Measurements from ENCODE around the gene KRT17. TPM values are rescaled to one million over a fixed set of nuclear protein-coding genes. Genes with fewer than 3 reads are reported as not detected.

KRT17 gene
- total RNA-seq, 4 donors from 2014 or later = not detected

DNA sequence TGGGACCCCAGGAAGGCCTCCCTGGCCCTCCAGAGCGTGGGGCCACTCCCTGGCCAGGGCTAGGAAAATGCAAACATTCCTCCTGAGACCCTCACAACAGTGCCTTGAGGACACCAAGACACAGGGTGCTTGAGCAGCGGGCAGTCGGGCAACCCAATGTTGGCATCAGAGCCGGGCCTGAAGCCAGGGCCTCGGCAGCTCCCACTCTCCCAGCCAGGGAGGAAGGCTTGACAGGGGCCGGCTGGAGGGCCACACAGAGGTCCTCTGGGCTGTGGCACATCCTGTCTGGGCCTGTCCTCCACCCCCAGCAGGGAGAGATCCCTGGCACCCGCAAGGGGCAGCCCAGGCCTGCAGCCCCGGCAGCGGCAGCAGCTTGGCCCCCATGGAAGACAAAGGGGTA lies 12.3 kb upstream of the KRT17 start:
- TF ChIP-seq, protein P1, sequence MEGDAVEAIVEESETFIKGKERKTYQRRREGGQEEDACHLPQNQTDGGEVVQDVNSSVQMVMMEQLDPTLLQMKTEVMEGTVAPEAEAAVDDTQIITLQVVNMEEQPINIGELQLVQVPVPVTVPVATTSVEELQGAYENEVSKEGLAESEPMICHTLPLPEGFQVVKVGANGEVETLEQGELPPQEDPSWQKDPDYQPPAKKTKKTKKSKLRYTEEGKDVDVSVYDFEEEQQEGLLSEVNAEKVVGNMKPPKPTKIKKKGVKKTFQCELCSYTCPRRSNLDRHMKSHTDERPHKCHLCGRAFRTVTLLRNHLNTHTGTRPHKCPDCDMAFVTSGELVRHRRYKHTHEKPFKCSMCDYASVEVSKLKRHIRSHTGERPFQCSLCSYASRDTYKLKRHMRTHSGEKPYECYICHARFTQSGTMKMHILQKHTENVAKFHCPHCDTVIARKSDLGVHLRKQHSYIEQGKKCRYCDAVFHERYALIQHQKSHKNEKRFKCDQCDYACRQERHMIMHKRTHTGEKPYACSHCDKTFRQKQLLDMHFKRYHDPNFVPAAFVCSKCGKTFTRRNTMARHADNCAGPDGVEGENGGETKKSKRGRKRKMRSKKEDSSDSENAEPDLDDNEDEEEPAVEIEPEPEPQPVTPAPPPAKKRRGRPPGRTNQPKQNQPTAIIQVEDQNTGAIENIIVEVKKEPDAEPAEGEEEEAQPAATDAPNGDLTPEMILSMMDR (IDR thresholded peaks at IDR 0.05; ENCODE audit: low read depth) = no peak

DNA sequence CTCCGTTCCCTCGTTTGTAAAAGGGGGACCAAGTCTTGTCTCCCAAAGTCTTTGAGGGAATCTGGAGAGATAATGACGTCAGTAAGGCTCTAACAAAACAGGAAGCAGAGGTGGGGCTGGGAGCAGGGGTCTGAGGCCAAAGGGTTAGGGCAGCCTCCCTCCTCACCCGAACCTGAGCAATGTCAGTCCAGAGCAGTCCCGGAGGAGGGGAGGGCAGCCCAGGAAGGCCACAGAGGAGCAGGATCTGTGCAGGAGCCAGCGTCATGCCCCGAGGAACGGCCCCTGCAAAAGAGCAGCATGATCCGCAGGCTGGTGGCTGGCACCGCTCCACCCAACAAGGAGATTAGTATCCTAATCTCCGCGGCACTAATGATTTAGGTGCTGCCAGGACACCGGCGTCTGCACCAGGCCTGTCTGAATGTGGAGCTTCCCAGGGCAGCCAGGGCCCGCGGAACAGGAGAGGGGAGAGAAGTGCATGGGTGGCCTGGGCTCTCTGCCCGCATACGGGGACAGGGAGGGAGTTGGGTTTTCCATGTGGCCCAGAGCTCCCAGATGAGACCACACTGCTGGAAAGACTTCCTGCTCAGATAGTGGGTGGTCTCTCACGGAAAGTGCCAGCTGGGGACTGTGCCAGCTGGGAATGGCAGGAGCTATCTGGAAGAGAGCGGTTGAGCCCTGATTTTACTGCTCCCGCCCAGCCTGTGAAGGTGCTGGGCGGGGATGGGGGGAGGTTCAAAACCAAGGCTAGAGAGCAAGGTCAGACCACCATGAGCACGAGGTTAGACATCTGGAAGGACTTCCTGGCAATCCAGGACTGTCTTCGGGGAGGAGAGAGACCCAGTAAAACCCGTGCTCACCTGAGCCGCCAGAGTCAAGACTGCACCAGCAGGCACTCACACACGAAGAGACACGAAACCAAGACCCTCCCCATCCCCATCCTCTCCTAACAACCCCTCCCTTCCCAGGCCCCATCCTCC lies 11.0 kb upstream of the KRT17 start:
- TF ChIP-seq, protein P1 (IDR thresholded peaks at IDR 0.05; ENCODE audit: low read depth) = no peak

GRCh38 chr17:41634639-41635038 lies 10.3 kb upstream of the KRT17 start:
- TF ChIP-seq, protein P1 (IDR thresholded peaks at IDR 0.05; ENCODE audit: low read depth) = no peak

GRCh38 chr17:41633556-41634199 lies 9.3 kb upstream of the KRT17 start:
- TF ChIP-seq, protein P1 (IDR thresholded peaks at IDR 0.05; ENCODE audit: low read depth) = no peak

- TF ChIP-seq, protein P1 (IDR thresholded peaks at IDR 0.05; ENCODE audit: low read depth) = no peak
These were observed 8.2 kb upstream of the KRT17 start for GRCh38 chr17:41632482-41633105.

- TF ChIP-seq, protein P1 (IDR thresholded peaks at IDR 0.05; ENCODE audit: low read depth) = no peak
These were observed 7.5 kb upstream of the KRT17 start for GRCh38 chr17:41631898-41632285.
